HCT116 (cell line): ENCODE results near the gene CDYL. TPM values are rescaled to one million over a fixed set of nuclear protein-coding genes. Genes with fewer than 3 reads are reported as not detected.

ENCODE experiments used
- ATAC-seq: fragments of 200-7000 bp; cut with Tn5 transposase; 2 replicates; pipeline ENCODE4 v1.9.1; 2020; ENCODE audit warnings: mild to moderate bottlenecking, moderate library complexity
- BruUV-seq: library from RNA; stranded (reverse); fragments of 400-500 nt; replicated peaks from 2 replicates; lab custom pipeline; 2021; lab: Mats Ljungman, UMichigan
- CTCF ChIA-PET: fragments of 300-600 bp; sonication (Branson Sonifier 250); formaldehyde crosslinking; loops from one replicate; lab custom pipeline; 2021; ENCODE audit warnings: antibody characterized with exemption; lab: Charles Lee
- POLR2A ChIA-PET: fragments of 300-600, 350-600 bp; sonication (Branson Sonifier 250); formaldehyde crosslinking; loops from one replicate; lab custom pipeline; 2021; ENCODE audit warnings: antibody characterized with exemption; lab: Charles Lee
- RAD21 ChIA-PET, 2 experiments: fragments of 300-600 bp; sonication (Branson Sonifier 250); formaldehyde crosslinking; loops; one replicate each; lab custom pipeline; 2023; ENCODE audit warnings: low total read pairs in 2 of 2; ENCODE audit not compliant: uncharacterized antibody in 2 of 2, unreplicated experiment in 2 of 2, low non-redundant PET in 1 of 2; lab: Charles Lee
- DNase-seq: peaks from one replicate; pipeline ENCODE4 v3.0.0-alpha.2; 2010; ENCODE audit warnings: low read depth, low spot score
- H2AFZ ChIP-seq: fragments of 200-600 bp; shearing (Covaris generic), sonication (generic); 2 replicates; pipeline ENCODE4 v1.6.1; 2017; ENCODE audit warnings: low read depth, mixed run types, mixed read lengths, antibody characterized with exemption, low read length; ENCODE audit not compliant: poor library complexity, severe bottlenecking
- H3K27ac ChIP-seq: 2 replicates; pipeline ENCODE4 v1.5.1; 2012; ENCODE audit warnings: low read depth, low read length
- H3K27me3 ChIP-seq: fragments of 200-600 bp; sonication (generic); 2 replicates; pipeline ENCODE4 v1.6.1; 2016; ENCODE audit warnings: mixed run types, low read length, mixed read lengths; ENCODE audit not compliant: insufficient read depth
- H3K36me3 ChIP-seq, 2 experiments: fragments of 200-500 bp in 1 of 2; fragments of 200-600 bp in 1 of 2; sonication (Bioruptor generic) in 1 of 2; sonication (generic) in 1 of 2; 2 replicates each; pipeline versions ENCODE4 v1.5.1 to v1.6.1; 2014 to 2016; ENCODE audit warnings: low read length in 2 of 2, inconsistent platforms in 1 of 2, mixed read lengths in 1 of 2, mixed run types in 1 of 2; ENCODE audit not compliant: insufficient read depth in 2 of 2, control insufficient read depth in 1 of 2
- H3K4me1 ChIP-seq, 2 experiments: fragments of 200-600 bp in 1 of 2; sonication (generic) in 1 of 2; 2 replicates each; pipeline versions ENCODE4 v1.5.1 to v1.6.1; 2012 to 2017; ENCODE audit warnings: low read length in 2 of 2, inconsistent platforms in 1 of 2, mild to moderate bottlenecking in 1 of 2, mixed read lengths in 1 of 2, mixed run types in 1 of 2, moderate library complexity in 1 of 2; ENCODE audit not compliant: insufficient read depth in 2 of 2, control insufficient read depth in 1 of 2
- H3K4me2 ChIP-seq: fragments of 200-600 bp; sonication (generic); 2 replicates; pipeline ENCODE4 v1.6.1; 2017; ENCODE audit warnings: mixed run types, low read length, mixed read lengths
- H3K4me3 ChIP-seq, 2 experiments: fragments of 200-600 bp in 1 of 2; sonication (generic) in 1 of 2; replicated peaks in 1 of 2; 2 replicates each; pipeline ENCODE4 v1.5.1; 2011 to 2016; ENCODE audit warnings: low read length in 2 of 2, control low read depth in 1 of 2, low read depth in 1 of 2, mild to moderate bottlenecking in 1 of 2, mixed read lengths in 1 of 2, mixed run types in 1 of 2
- H3K79me2 ChIP-seq: fragments of 200-600 bp; sonication (generic); 2 replicates; pipeline ENCODE4 v1.6.1; 2017; ENCODE audit warnings: mild to moderate bottlenecking, mixed run types, low read length, moderate library complexity, mixed read lengths; ENCODE audit not compliant: insufficient read depth
- H3K9ac ChIP-seq: fragments of 200-600 bp; sonication (generic); 2 replicates; pipeline ENCODE4 v1.6.1; 2016; ENCODE audit warnings: low read length, mixed read lengths
- H3K9me2 ChIP-seq: fragments of 200-600 bp; sonication (generic), shearing (Covaris generic); 2 replicates; pipeline ENCODE4 v1.6.1; 2017; ENCODE audit warnings: mixed run types, mild to moderate bottlenecking, moderate library complexity; ENCODE audit not compliant: insufficient read depth
- H3K9me3 ChIP-seq, 2 experiments: fragments of 200-500 bp in 1 of 2; fragments of 200-600 bp in 1 of 2; sonication (Bioruptor generic) in 1 of 2; sonication (generic) in 1 of 2; 2 replicates each; pipeline ENCODE4 v1.6.1; 2014 to 2017; ENCODE audit warnings: low read length in 2 of 2, mixed read lengths in 2 of 2, inconsistent platforms in 1 of 2, low read depth in 1 of 2, mild to moderate bottlenecking in 1 of 2, mixed run types in 1 of 2, moderate library complexity in 1 of 2; ENCODE audit not compliant: control insufficient read depth in 1 of 2, insufficient read depth in 1 of 2
- H4K20me1 ChIP-seq: fragments of 200-600 bp; sonication (generic), shearing (Covaris generic); 2 replicates; pipeline ENCODE4 v1.6.1; 2017; ENCODE audit warnings: mixed run types, mild to moderate bottlenecking, moderate library complexity; ENCODE audit not compliant: insufficient read depth
- CEBPB ChIP-seq: IDR thresholded peaks from 2 replicates; pipeline ENCODE4 v1.6.1; 2012; ENCODE audit warnings: low read depth
- EZH2 ChIP-seq: fragments of 200-600 bp; sonication (generic); IDR thresholded peaks from 2 replicates; pipeline ENCODE4 v1.6.1; 2017; ENCODE audit warnings: antibody characterized with exemption, mixed run types
- JUND ChIP-seq: IDR thresholded peaks from 2 replicates; pipeline ENCODE4 v1.6.1; 2012
- RAD21 ChIP-seq: IDR thresholded peaks from 2 replicates; pipeline ENCODE4 v1.6.1; 2012; ENCODE audit warnings: low read depth, mild to moderate bottlenecking
- REST ChIP-seq: IDR thresholded peaks from 2 replicates; pipeline ENCODE4 v1.6.1; 2012; ENCODE audit warnings: low read depth
- SIN3A ChIP-seq: IDR thresholded peaks from 2 replicates; pipeline ENCODE4 v1.6.1; 2012; ENCODE audit warnings: low read depth
- SRF ChIP-seq: IDR thresholded peaks from 2 replicates; pipeline ENCODE4 v1.6.1; 2012; ENCODE audit warnings: low read depth
- YY1 ChIP-seq: IDR thresholded peaks from 2 replicates; pipeline ENCODE4 v1.6.1; 2011; ENCODE audit warnings: low read length, low read depth, moderate library complexity, mild to moderate bottlenecking; ENCODE audit not compliant: insufficient replicate concordance; ENCODE audit errors: extremely low read depth
- ZBTB33 ChIP-seq: IDR thresholded peaks from 2 replicates; pipeline ENCODE4 v1.6.1; 2011; ENCODE audit warnings: mild to moderate bottlenecking, low read length, moderate library complexity; ENCODE audit not compliant: insufficient replicate concordance; ENCODE audit errors: extremely low read depth
- ZFX ChIP-seq: fragments of 450-650 bp; IDR thresholded peaks from 2 replicates; pipeline ENCODE4 v1.6.1; 2017
- ZNF274 ChIP-seq: fragments of 200-500 bp; sonication (Bioruptor generic); IDR thresholded peaks from 2 replicates; pipeline ENCODE4 v1.6.1; 2014; ENCODE audit warnings: mild to moderate bottlenecking, low read depth, low read length, inconsistent platforms
- intact Hi-C: fragments of 100-400 bp; cut with micrococcal nuclease; formaldehyde crosslinking; loops from 2 replicates; pipeline ENCODE4 v1.10.0; 2022
- total RNA-seq: library from RNA; stranded (reverse); gene quantifications from one replicate; pipeline ENCODE4 v1.2.1, GENCODE V29; 2021; ENCODE audit not compliant: unreplicated experiment

The CDYL gene
- total RNA-seq, 1 experiment from 2014 or later = 42.6 TPM

GRCh38 chr6:4815584-4815983 is 39.4 kb downstream of the CDYL start:
- Histone ChIP-seq H4K20me1 (peaks cover 10% of the 10 kb centered on the region; the same call in 1 of the 2 replicates), H3K27me3 (no peaks in the 10 kb centered on the region), H3K4me2 (no peak overlapping the region), H3K79me2 (peaks cover 100% of the 10 kb centered on the region), H3K4me1 (peaks cover 0 to 8% of the 10 kb centered on the region in 2 experiments; a peak in 2 of 4 replicates), H3K9me2 (no peaks in the 10 kb centered on the region), H3K4me3 (no peak overlapping the region), H2AFZ (no peak overlapping the region), H3K9ac (no peak overlapping the region), H3K36me3 (no peaks in the 10 kb centered on the region), H3K9me3 (no peaks in the 10 kb centered on the region), H3K27ac (no peak overlapping the region)
- ATAC-seq (no peak), DNase-seq (no peak)
- intact Hi-C loops = no loop called here
- ChIA-PET POLR2A (no interaction called here), CTCF (no interaction called here), RAD21 (no interaction called here)
- no TSS peak for BruUV-seq
- TF ChIP-seq ZBTB33 (no peak), YY1 (no peak), SIN3A (no peak)

- ATAC-seq (no peak), DNase-seq (no peak)
- H3K79me2 ChIP-seq = peaks cover 99% of the 10 kb centered on the region
- CTCF ChIA-PET = no interaction called here
- no peaks in the 10 kb centered on the region for H3K9me3 ChIP-seq
- H4K20me1 ChIP-seq = peaks cover 10% of the 10 kb centered on the region; the same call in 1 of the 2 replicates
- no peak for TF ChIP-seq ZNF274
- TF ChIP-seq JUND = no peak
- no peak for TF ChIP-seq REST
- no peak for TF ChIP-seq EZH2
- TF ChIP-seq SRF = no peak
- TF ChIP-seq CEBPB = no peak
- no peak for TF ChIP-seq ZFX
- TF ChIP-seq RAD21 = no peak
- no TSS peak for BruUV-seq
- intact Hi-C loops = no loop called here
- no peaks in the 10 kb centered on the region for H3K27me3 ChIP-seq
- no peak overlapping the region for H3K9ac ChIP-seq
- no peak overlapping the region for H3K27ac ChIP-seq
- RAD21 ChIA-PET = no interaction called here
- POLR2A ChIA-PET = no interaction called here
- no peak overlapping the region for H2AFZ ChIP-seq
- no peak overlapping the region for H3K4me3 ChIP-seq
- H3K9me2 ChIP-seq = no peaks in the 10 kb centered on the region
- no peaks in the 10 kb centered on the region for H3K36me3 ChIP-seq
- no peak overlapping the region for H3K4me2 ChIP-seq
- H3K4me1 ChIP-seq = peaks cover 0 to 5% of the 10 kb centered on the region in 2 experiments; a peak in 2 of 4 replicates
Measured at GRCh38 chr6:4816904-4817303, 40.7 kb downstream of the CDYL start.
